ENCODE data around the gene PCDHGA9. TPM values are rescaled to one million over a fixed set of nuclear protein-coding genes. Genes with fewer than 3 reads are reported as not detected.

PCDHGA9 gene
- total and polyA plus RNA-seq, 11 donors = 1.3 to 9.6 (median 5.3) TPM

- Histone ChIP-seq H3K4me1 (peaks cover 0 to 12% (median 1%) of the 10 kb centered on the region in 12 donors), H3K27ac (no peak overlapping the region), H3K9me3 (peaks cover 0 to 100% (median 72%) of the 10 kb centered on the region in 12 donors), H3K27me3 (peaks cover 0 to 76% (median 0%) of the 10 kb centered on the region in 9 donors), H3K4me3 (peak overlapping the region in 9 of 12 donors; percentile 31 to 45 (median 40)), H3K36me3 (peaks cover 0 to 43% (median 0%) of the 10 kb centered on the region in 9 donors)
- no peak for TF ChIP-seq POLR2A (IDR thresholded peaks at IDR 0.05)
- ATAC-seq (no peak), DNase-seq (no peak)
- intact Hi-C loops (cut with DNase I) = loop anchor here in 5 of 10 donors (5.0 to 10.0 kb wide), 4 partner anchors 91 to 133 kb away; no protein-coding TSS in a partner anchor
- WGBS, 4 donors = 28 to 50% (median 38%) methylated on average over 13 of the region's 13 CpGs
Measured at GRCh38 chr5:141421489-141421855, 18.9 kb downstream of the PCDHGA9 start.

- TF ChIP-seq POLR2A (IDR thresholded peaks at IDR 0.05) = no peak
- no peak for TF ChIP-seq CTCF (IDR thresholded peaks at IDR 0.05)
- WGBS, 4 donors = 31 to 48% (median 34%) methylated on average over 19 to 42 of the region's 42 CpGs
- DNase-seq (no peak), ATAC-seq (no peak)
- H3K4me1 ChIP-seq = peaks cover 0 to 8% (median 1%) of the 10 kb centered on the region in 12 donors
- no peak overlapping the region for H3K4me3 ChIP-seq
- H3K9me3 ChIP-seq = peaks cover 0 to 100% (median 81%) of the 10 kb centered on the region in 12 donors
- H3K36me3 ChIP-seq = peaks cover 0 to 50% (median 0%) of the 10 kb centered on the region in 9 donors
- H3K27ac ChIP-seq = no peak overlapping the region
- H3K27me3 ChIP-seq = peaks cover 0 to 66% (median 0%) of the 10 kb centered on the region in 9 donors
- intact Hi-C loops (cut with DNase I) = loop anchor here in 5 of 10 donors (5.0 to 10.0 kb wide), 4 partner anchors 89 to 132 kb away; no protein-coding TSS in a partner anchor
Measured at GRCh38 chr5:141422742-141423291, 20.2 kb downstream of the PCDHGA9 start.

GRCh38 chr5:141427783-141428426, 25.3 kb downstream of the PCDHGA9 start:
- H3K36me3 ChIP-seq = peaks cover 0 to 33% (median 0%) of the 10 kb centered on the region in 9 donors
- intact Hi-C loops (cut with DNase I) = loop anchor here in 3 of 10 donors (5.0 to 10.0 kb wide), 3 partner anchors 84 to 127 kb away; no protein-coding TSS in a partner anchor
- 55 to 66% (median 59%) methylated on average over 39 to 53 of the region's 53 CpGs for WGBS, 4 donors
- peaks cover 0 to 100% (median 57%) of the 10 kb centered on the region in 12 donors for H3K9me3 ChIP-seq
- DNase-seq (peak in 1 of 5 donors; percentile 53), ATAC-seq (peak in 1 of 4 donors; percentile 19)
- no peak overlapping the region for H3K27ac ChIP-seq
- TF ChIP-seq POLR2A (IDR thresholded peaks at IDR 0.05) (no peak), CTCF (IDR thresholded peaks at IDR 0.05) (no peak)
- peaks cover 0 to 16% (median 0%) of the 10 kb centered on the region in 12 donors for H3K4me1 ChIP-seq
- peaks cover 0 to 63% (median 0%) of the 10 kb centered on the region in 9 donors for H3K27me3 ChIP-seq
- H3K4me3 ChIP-seq = no peak overlapping the region

- intact Hi-C loops (cut with DNase I) = loop anchor here in 5 of 10 donors (1.0 to 5.0 kb wide), 4 partner anchors 94 to 132 kb away; no protein-coding TSS in a partner anchor
- H3K4me3 ChIP-seq = peak within 1 kb of the TSS in 11 of 12 donors; percentile 19 to 58 (median 42)
- ATAC-seq = peak; percentile 67 to 94 (median 86)
- peaks cover 0 to 52% (median 0%) of the 10 kb centered on the region in 9 donors for H3K27me3 ChIP-seq
- H3K27ac ChIP-seq = peak within 1 kb of the TSS in 8 of 12 donors; percentile 10 to 67 (median 40)
- peak in 4 of 5 donors; percentile 56 to 77 (median 65) for DNase-seq
- TF ChIP-seq POLR2A (IDR thresholded peaks at IDR 0.05) (no peak), CTCF (IDR thresholded peaks at IDR 0.05) (peak; percentile 34 to 73 (median 55))
- peaks cover 0 to 16% (median 0%) of the 10 kb centered on the region in 12 donors for H3K4me1 ChIP-seq
- peaks cover 0 to 33% (median 0%) of the 10 kb centered on the region in 9 donors for H3K36me3 ChIP-seq
- WGBS, 4 donors = 21 to 35% (median 28%) methylated on average over 33 of the region's 33 CpGs
- H3K9me3 ChIP-seq = peaks cover 0 to 99% (median 45%) of the 10 kb centered on the region in 12 donors
Measured at GRCh38 chr5:141430332-141431113, 27.9 kb downstream of the PCDHGA9 start, which contains the start of gene PCDHGA12. Gene PCDHGA12, plus strand, starts transcription at chr5:141430507. Its CDS starts 253 bp downstream, at chr5:141430760.
